HepG2 (cell line): ENCODE measurements around the gene BABAM2. TPM values are rescaled to one million over a fixed set of nuclear protein-coding genes. Genes with fewer than 3 reads are reported as not detected.

ENCODE experiments used
- ARID4A ChIP-seq: sonication (generic); formaldehyde crosslinking; IDR thresholded peaks from 2 replicates; pipeline ENCODE4 v1.5.0; 2020; ENCODE audit warnings: mild to moderate bottlenecking, missing genetic modification reagents, borderline replicate concordance
- CSRNP2 ChIP-seq: sonication (generic); formaldehyde crosslinking; conservative IDR thresholded peaks from 2 replicates; pipeline ENCODE4 v1.8.0; 2022; ENCODE audit warnings: low read depth, missing genetic modification reagents
- DPF2 ChIP-seq: sonication (generic); formaldehyde crosslinking; IDR thresholded peaks from 2 replicates; pipeline ENCODE4 v1.4.0; 2020; ENCODE audit warnings: mild to moderate bottlenecking, low read depth, missing genetic modification reagents, borderline replicate concordance
- GABPA ChIP-seq, 2 experiments: IDR thresholded peaks; 2 replicates each; pipeline ENCODE4 v1.6.1; 2011 to 2016; ENCODE audit warnings: low read depth in 2 of 2, low read length in 1 of 2, missing biosample characterization in 1 of 2, missing genetic modification characterization in 1 of 2
- GPBP1L1 ChIP-seq: sonication (generic); formaldehyde crosslinking; IDR thresholded peaks from 2 replicates; pipeline ENCODE4 v1.5.0; 2020; ENCODE audit warnings: mild to moderate bottlenecking, missing genetic modification reagents
- HMG20B ChIP-seq: conservative IDR thresholded peaks from 2 replicates; pipeline ENCODE4 v1.6.1; 2016; ENCODE audit warnings: missing genetic modification reagents, missing compliant biosample characterization
- HNF4A ChIP-seq: sonication (generic); formaldehyde crosslinking; IDR thresholded peaks from 2 replicates; pipeline ENCODE4 v1.4.0; 2020; ENCODE audit warnings: missing genetic modification reagents
- KLF16 ChIP-seq, 2 experiments: sonication (generic) in 1 of 2; formaldehyde crosslinking in 1 of 2; IDR thresholded peaks; 2 replicates each; pipeline versions ENCODE4 v1.6.1 to v1.8.0; 2016 to 2023; ENCODE audit warnings: missing genetic modification reagents in 2 of 2, missing compliant biosample characterization in 1 of 2
- MAX ChIP-seq: IDR thresholded peaks from 2 replicates; pipeline ENCODE4 v1.6.1; 2012; ENCODE audit warnings: inconsistent platforms
- MEF2D ChIP-seq: sonication (generic); formaldehyde crosslinking; IDR thresholded peaks from 2 replicates; pipeline ENCODE4 v1.5.1; 2020; ENCODE audit warnings: mild to moderate bottlenecking, missing genetic modification reagents
- MIER2 ChIP-seq: IDR thresholded peaks from 2 replicates; pipeline ENCODE4 v1.6.1; 2016; ENCODE audit warnings: missing biosample characterization, missing genetic modification reagents
- POGK ChIP-seq: sonication (generic); formaldehyde crosslinking; conservative IDR thresholded peaks from 2 replicates; pipeline ENCODE4 v1.8.0; 2022; ENCODE audit warnings: mild to moderate bottlenecking, moderate library complexity, missing genetic modification reagents
- POLR2AphosphoS2 ChIP-seq: IDR thresholded peaks from 2 replicates; pipeline ENCODE4 v1.6.1; 2011; ENCODE audit warnings: low read depth, low read length, improper control_type of control experiment
- TCF12 ChIP-seq, 2 experiments: fragments of 450-650 bp in 1 of 2; sonication (generic) in 1 of 2; formaldehyde crosslinking in 1 of 2; IDR thresholded peaks; 2 replicates each; pipeline versions ENCODE4 v1.6.1 to v1.8.0; 2017 to 2022; ENCODE audit warnings: antibody characterized with exemption in 1 of 2, mild to moderate bottlenecking in 1 of 2, missing genetic modification reagents in 1 of 2, moderate library complexity in 1 of 2
- ZMYM4 ChIP-seq: sonication (generic); formaldehyde crosslinking; IDR thresholded peaks from 2 replicates; pipeline ENCODE4 v1.8.1; 2023; ENCODE audit warnings: mild to moderate bottlenecking, missing genetic modification reagents
- ZNF329 ChIP-seq: sonication (generic); formaldehyde crosslinking; IDR thresholded peaks from 2 replicates; pipeline ENCODE4 v1.9.0; 2021; ENCODE audit warnings: low read depth, mild to moderate bottlenecking, missing genetic modification reagents
- ZNF460 ChIP-seq: sonication (generic); formaldehyde crosslinking; IDR thresholded peaks from 2 replicates; pipeline ENCODE4 v1.5.1; 2020; ENCODE audit warnings: missing genetic modification reagents, mild to moderate bottlenecking, borderline replicate concordance
- ZNF569 ChIP-seq: sonication (generic); formaldehyde crosslinking; IDR thresholded peaks from 2 replicates; pipeline ENCODE4 v1.5.0; 2020; ENCODE audit warnings: mild to moderate bottlenecking, missing genetic modification reagents, moderate library complexity, borderline replicate concordance
- polyA plus RNA-seq, 8 experiments: library from polyadenylated mRNA; depleted of rRNA in 3 of 8; stranded (reverse) in 7 of 8; unstranded in 1 of 8; fragments of >200 nt; fragmentation: Illumina TruSeq in 4 of 8; extraction: Trizol in 4 of 8; gene quantifications; 2 replicates each; pipeline versions ENCODE4 v1.2.1 to v1.2.3, GENCODE V29; 2011 to 2016; ENCODE audit warnings: low read depth in 4 of 8, missing spikeins in 1 of 8, mixed read lengths in 1 of 8; ENCODE audit not compliant: insufficient read depth in 1 of 8
- total RNA-seq, 5 experiments: library from RNA; depleted of rRNA; stranded (reverse); fragments of >200 nt; fragmentation: Illumina TruSeq; extraction: Trizol; gene quantifications; 2 replicates each; pipeline ENCODE4 v1.2.3, GENCODE V29; 2016; ENCODE audit warnings: low read depth in 1 of 5

The BABAM2 gene
- total and polyA plus RNA-seq, 2 of the 13 experiments (the other 11 are each of a cell fraction or from before 2014, with no cell fraction given), result 24.9 to 28.0 TPM

- TF ChIP-seq GPBP1L1 (CRISPR knock-in tag), result no peak
- TF ChIP-seq ZNF329 (CRISPR knock-in tag), result no peak
- no peak for TF ChIP-seq GABPA (IDR thresholded peaks at IDR 0.05; ENCODE audit: low read depth, low read length)
- TF ChIP-seq GABPA (CRISPR knock-in tag; IDR thresholded peaks at IDR 0.05; ENCODE audit: low read depth), result peak; percentile 72
- peak; percentile 67 for TF ChIP-seq ZMYM4
- peak; percentile 63 for TF ChIP-seq HNF4A (CRISPR knock-in tag)
- peak in 1 of 2 experiments; percentile 69; a peak in 2 of 4 replicates for TF ChIP-seq KLF16 (CRISPR knock-in tag; IDR thresholded peaks at IDR 0.05)
- no peak for TF ChIP-seq CSRNP2 (CRISPR knock-in tag)
- TF ChIP-seq ARID4A (CRISPR knock-in tag), result no peak
- no peak for TF ChIP-seq ZNF569 (CRISPR knock-in tag)
- TF ChIP-seq TCF12 (IDR thresholded peaks at IDR 0.05), result no peak
- TF ChIP-seq TCF12 (CRISPR knock-in tag; IDR thresholded peaks at IDR 0.05), result no peak
- TF ChIP-seq HMG20B (CRISPR knock-in tag), result no peak
- no peak for TF ChIP-seq POLR2AphosphoS2
- TF ChIP-seq MAX, result no peak
- TF ChIP-seq MIER2, result no peak
- TF ChIP-seq DPF2, result peak; percentile 59; the same call in 1 of the 2 replicates
- no peak for TF ChIP-seq ZNF460 (CRISPR knock-in tag)
- TF ChIP-seq MEF2D (CRISPR knock-in tag), result 0 out of 2 replicates have a peak, but pooled peaks have one; percentile 50
- TF ChIP-seq POGK (CRISPR knock-in tag), result no peak
Observed at GRCh38 chr2:27916293-27916995, 25.9 kb downstream of the BABAM2 start (continued).
